NCI-H2081 (cell line): Measurements from ENCODE around the gene SEMA4D.
A peak's percentile ranks its signal among the peaks of the same experiment; 100 is the strongest.

Experiments
- DNase-seq, 2 experiments: peaks; one replicate each; lab custom pipeline; 2025; lab: John Stamatoyannopoulos, UW

SEMA4D gene

GRCh38 chr9:89430995-89431394 lies 66.9 kb downstream of the SEMA4D start:
- DNase-seq = no peak

- no peak for DNase-seq
Observed at GRCh38 chr9:89428901-89429890, 68.7 kb downstream of the SEMA4D start.

GRCh38 chr9:89428222-89428761 lies 69.6 kb downstream of the SEMA4D start:
- DNase-seq = no peak

GRCh38 chr9:89427621-89428221 lies 70.2 kb downstream of the SEMA4D start:
- no peak for DNase-seq

GRCh38 chr9:89426384-89426961 lies 71.4 kb downstream of the SEMA4D start:
- DNase-seq = no peak

- DNase-seq = no peak
Observed at GRCh38 chr9:89425921-89426383, 72.0 kb downstream of the SEMA4D start.

GRCh38 chr9:89425024-89425805 lies 72.7 kb downstream of the SEMA4D start:
- DNase-seq = no peak

GRCh38 chr9:89422151-89422975 lies 75.5 kb downstream of the SEMA4D start:
- no peak for DNase-seq

DNA sequence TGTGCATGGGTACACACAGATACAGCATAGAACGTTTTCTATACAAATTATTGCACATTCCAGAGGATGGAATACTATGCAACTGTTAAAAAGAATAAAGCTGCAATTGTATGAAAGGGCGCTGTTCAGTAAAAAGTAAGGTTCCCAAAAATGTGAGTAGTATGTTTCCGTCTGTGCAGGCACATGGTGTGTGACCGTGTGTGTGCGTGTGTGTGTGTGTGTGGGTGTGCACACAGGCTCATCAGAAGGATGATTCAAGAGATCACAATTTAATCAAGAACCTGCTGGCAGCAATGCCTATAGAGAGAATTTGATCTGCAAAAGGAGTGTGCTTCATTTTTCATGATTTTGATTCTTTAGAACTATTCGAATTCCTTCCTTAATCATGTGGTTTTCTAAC lies 76.3 kb downstream of the SEMA4D start:
- no peak for DNase-seq

- DNase-seq = no peak
Observed at GRCh38 chr9:89420397-89421178, 77.3 kb downstream of the SEMA4D start.

DNA sequence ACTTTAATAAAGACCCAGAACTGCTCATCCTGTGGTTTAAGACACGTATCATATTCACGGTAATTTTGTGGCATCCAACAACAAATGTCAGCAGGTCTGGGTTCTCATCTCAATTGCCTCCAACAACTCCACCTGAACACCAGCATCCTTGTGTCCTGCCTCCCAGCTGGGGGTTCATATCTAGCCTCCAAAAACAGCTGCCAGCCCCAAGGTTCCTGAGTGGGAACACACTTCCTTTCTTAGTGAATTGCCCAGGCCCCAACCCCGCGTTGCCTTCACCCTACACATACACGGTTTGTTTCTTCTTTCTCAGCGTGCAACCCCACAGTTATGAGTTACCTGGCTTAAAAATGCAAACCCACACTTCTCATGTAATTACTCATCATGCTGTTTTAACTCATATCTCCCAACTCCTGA lies 77.9 kb downstream of the SEMA4D start:
- DNase-seq = no peak

GRCh38 chr9:89418882-89419640 lies 78.9 kb downstream of the SEMA4D start:
- no peak for DNase-seq

DNA sequence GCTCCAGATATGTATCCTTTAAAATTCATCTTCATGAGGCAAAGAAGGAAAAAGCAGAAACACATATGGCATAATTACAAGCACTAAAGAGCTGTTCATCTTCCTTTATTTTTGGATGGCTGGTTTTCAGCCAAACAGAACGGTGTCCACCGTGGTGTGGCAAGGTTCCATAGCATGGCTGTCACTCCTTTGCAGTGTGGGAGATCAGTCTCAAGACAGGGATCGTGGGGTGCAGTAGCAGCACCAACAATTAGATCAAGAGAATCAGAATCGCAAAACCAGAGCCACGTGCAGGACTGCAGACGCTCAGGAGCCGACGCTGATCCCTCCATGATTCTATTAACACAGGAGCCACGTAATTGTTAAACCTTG lies 79.5 kb downstream of the SEMA4D start:
- no peak for DNase-seq

GRCh38 chr9:89417832-89418473 lies 80.0 kb downstream of the SEMA4D start:
- DNase-seq = no peak

DNA sequence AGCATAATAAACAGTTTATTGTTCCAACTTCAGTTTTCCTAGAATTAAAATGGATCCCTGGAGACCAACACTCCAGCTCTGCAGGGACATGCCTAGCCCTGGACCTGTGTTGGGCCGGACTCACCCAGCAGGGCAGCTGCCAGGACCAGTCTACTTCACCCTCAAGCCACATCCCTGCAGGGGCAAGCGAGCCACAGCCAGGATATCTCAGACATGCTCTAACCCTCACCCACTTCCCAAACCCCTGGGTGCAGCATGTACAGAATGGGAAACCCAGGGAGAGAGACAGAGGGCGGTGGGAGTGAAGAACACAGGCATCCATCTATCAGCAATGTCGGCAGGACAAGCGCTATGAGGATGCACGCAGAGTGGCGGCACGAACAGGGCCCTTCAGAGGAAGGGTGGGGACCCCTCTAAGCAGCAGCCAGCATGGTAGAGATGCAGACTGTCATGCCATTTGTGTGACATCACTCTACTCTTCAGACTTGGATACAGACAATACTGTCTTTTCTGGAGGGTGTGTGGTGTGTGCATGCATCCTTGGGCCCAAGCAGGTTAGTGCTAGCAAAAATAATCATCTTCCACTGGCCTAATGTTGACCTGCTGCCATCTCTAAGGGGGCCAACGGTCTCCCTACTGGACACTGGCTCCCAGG lies 83.1 kb downstream of the SEMA4D start:
- no peak for DNase-seq

DNA sequence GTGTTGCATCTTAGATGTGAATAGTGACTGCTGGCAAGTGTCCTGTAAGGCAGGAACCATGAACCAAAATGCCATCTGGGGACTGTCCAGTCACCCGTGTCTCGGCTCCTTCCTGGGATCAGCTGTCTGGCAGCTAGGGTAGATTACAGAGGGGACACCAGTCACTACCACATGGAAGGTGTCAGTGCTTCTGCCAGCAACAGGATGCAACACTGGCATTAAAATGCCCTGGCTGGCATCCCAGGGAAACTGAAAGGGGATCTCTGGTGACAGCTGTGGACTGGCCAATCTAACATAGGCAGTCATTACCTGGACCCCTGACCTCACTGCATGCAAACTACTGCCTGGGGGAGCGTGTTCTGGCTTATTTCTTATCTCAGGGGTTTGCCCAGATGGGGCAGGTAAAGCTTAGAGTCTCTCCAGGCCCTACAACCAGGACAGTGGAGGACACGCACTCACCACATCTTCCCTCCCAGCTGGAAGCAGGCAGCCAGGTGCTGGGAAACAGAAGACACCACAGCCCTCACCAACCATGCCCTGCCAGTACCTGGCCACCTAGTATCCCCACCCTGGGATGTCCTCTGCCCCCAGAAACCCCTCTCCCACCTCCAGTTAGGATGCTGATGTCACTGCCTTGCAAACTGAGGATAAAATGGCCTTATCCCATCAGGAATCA lies 83.8 kb downstream of the SEMA4D start:
- DNase-seq = peak in 1 of 2 experiments; percentile 44

- no peak for DNase-seq
Observed at GRCh38 chr9:89412951-89413350, 85.0 kb downstream of the SEMA4D start.

DNA sequence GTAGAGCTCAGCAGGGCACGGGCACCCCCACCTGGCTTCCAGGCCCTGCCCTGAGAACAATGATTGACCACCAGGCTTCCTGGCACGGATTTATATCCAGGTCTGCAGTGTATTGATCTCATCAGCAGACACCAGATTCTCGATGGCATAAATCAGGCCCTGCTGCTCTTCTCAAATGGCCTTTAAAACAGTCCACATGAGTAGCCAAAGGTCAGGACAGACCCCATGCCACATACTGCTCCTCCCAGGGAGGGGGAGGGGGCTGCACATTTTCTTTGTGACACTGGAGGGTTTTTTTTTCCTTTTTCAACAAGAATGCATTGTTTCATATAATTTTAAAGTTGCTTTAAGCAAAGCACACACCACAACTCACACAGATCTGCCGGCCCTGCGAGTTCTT lies 85.4 kb downstream of the SEMA4D start:
- DNase-seq = no peak
